Tibial nerve (tissue), 4 donors: ENCODE results near the gene SUGCT. TPM values are rescaled to one million over a fixed set of nuclear protein-coding genes. Genes with fewer than 3 reads are reported as not detected.

ENCODE experiments used
- DNase-seq, 2 donors: peaks; one replicate each; pipeline ENCODE4 v3.0.0-alpha.2; 2019; ENCODE audit warnings: low spot score in 2 of 2
- H3K27ac ChIP-seq, 4 donors: fragments of 200-600 bp; sonication (generic) in 3 of 4; one replicate each; pipeline ENCODE4 v1.5.1; 2017 to 2019; ENCODE audit warnings: mild to moderate bottlenecking in 1 of 4
- H3K27me3 ChIP-seq, 2 donors: fragments of 200-600 bp; sonication (generic) in 1 of 2; one replicate each; pipeline versions ENCODE4 v1.5.1 to v1.6.0; 2017 to 2019
- H3K36me3 ChIP-seq, 3 donors: fragments of 200-600 bp; sonication (generic); one replicate each; pipeline ENCODE4 v1.5.1; 2018 to 2019
- H3K4me1 ChIP-seq, 4 donors: fragments of 200-600 bp; sonication (generic) in 3 of 4; one replicate each; pipeline ENCODE4 v1.5.1; 2017 to 2019
- H3K4me3 ChIP-seq, 4 donors: fragments of 200-600 bp; sonication (generic) in 3 of 4; one replicate each; pipeline ENCODE4 v1.5.1; 2017 to 2019; ENCODE audit warnings: mild to moderate bottlenecking in 1 of 4, moderate library complexity in 1 of 4
- H3K9me3 ChIP-seq, 4 donors: fragments of 200-600 bp; sonication (generic) in 3 of 4; one replicate each; pipeline ENCODE4 v1.5.1; 2017 to 2019
- CTCF ChIP-seq, 5 experiments: fragments of 200-600 bp in 3 of 5; fragments of 450-650 bp in 2 of 5; sonication (generic) in 3 of 5; IDR thresholded peaks; one replicate each; pipeline ENCODE4 v1.5.1; 2016 to 2019; ENCODE audit warnings: antibody characterized with exemption in 5 of 5, mild to moderate bottlenecking in 3 of 5, moderate library complexity in 2 of 5
- EP300 ChIP-seq, 2 donors: sonication (generic); formaldehyde crosslinking; IDR thresholded peaks; one replicate each; pipeline ENCODE4 v1.6.1; 2017; ENCODE audit warnings: antibody characterized with exemption in 2 of 2, mild to moderate bottlenecking in 1 of 2
- POLR2A ChIP-seq, 2 donors: fragments of 450-650 bp; IDR thresholded peaks; one replicate each; pipeline ENCODE4 v1.6.1; 2017; ENCODE audit warnings: antibody characterized with exemption in 2 of 2, mild to moderate bottlenecking in 2 of 2, moderate library complexity in 2 of 2
- WGBS, 2 donors: methylation state at CpG; one replicate each; pipeline ENCODE4 v1.1.5; 2018; 5-methylcytosine and 5-hydroxymethylcytosine counted together
- total RNA-seq, 4 donors: library from RNA; depleted of rRNA; stranded (reverse); fragments of >200 nt; gene quantifications; one replicate each; pipeline ENCODE4 v1.1.0, GENCODE V29; 2016

SUGCT gene
- total RNA-seq, 4 donors from 2014 or later: 2.7 to 20.8 (median 6.2) TPM

- 88 to 96% methylated on average over 3 of the region's 3 CpGs for WGBS, 2 donors
- Histone ChIP-seq H3K9me3 (no peaks in the 10 kb centered on the region), H3K4me3 (no peak overlapping the region), H3K36me3 (no peaks in the 10 kb centered on the region), H3K27ac (no peak overlapping the region), H3K27me3 (no peaks in the 10 kb centered on the region), H3K4me1 (no peaks in the 10 kb centered on the region)
- TF ChIP-seq CTCF (IDR thresholded peaks at IDR 0.05): no peak
- no peak for TF ChIP-seq EP300 (IDR thresholded peaks at IDR 0.05)
- TF ChIP-seq POLR2A (IDR thresholded peaks at IDR 0.05): no peak
- DNase-seq: no peak
These were observed 540.9 kb downstream of the SUGCT start for GRCh38 chr7:40675741-40676140.

- no peak for DNase-seq
- Histone ChIP-seq H3K27me3 (no peaks in the 10 kb centered on the region), H3K27ac (no peak overlapping the region), H3K36me3 (no peaks in the 10 kb centered on the region), H3K4me3 (no peak overlapping the region), H3K4me1 (no peaks in the 10 kb centered on the region), H3K9me3 (no peaks in the 10 kb centered on the region)
- TF ChIP-seq POLR2A (IDR thresholded peaks at IDR 0.05) (no peak), EP300 (IDR thresholded peaks at IDR 0.05) (no peak), CTCF (IDR thresholded peaks at IDR 0.05) (no peak)
- 89 to 92% methylated on average over 6 of the region's 6 CpGs for WGBS, 2 donors
These were observed 541.4 kb downstream of the SUGCT start for GRCh38 chr7:40676221-40676620.

- Histone ChIP-seq H3K4me1 (no peaks in the 10 kb centered on the region), H3K4me3 (no peak overlapping the region), H3K27me3 (no peaks in the 10 kb centered on the region), H3K27ac (no peak overlapping the region), H3K36me3 (no peaks in the 10 kb centered on the region), H3K9me3 (peaks cover 0 to 4% (median 0%) of the 10 kb centered on the region in 4 donors)
- DNase-seq: no peak
- WGBS, 2 donors: 97 to 100% methylated on average over 1 of the region's 1 CpG
- peak in 1 of 5 experiments; percentile 4 for TF ChIP-seq CTCF (IDR thresholded peaks at IDR 0.05)
- TF ChIP-seq POLR2A (IDR thresholded peaks at IDR 0.05): no peak
- TF ChIP-seq EP300 (IDR thresholded peaks at IDR 0.05): no peak
These were observed 545.9 kb downstream of the SUGCT start for GRCh38 chr7:40680657-40681056.

GRCh38 chr7:40682696-40683095 is 547.9 kb downstream of the SUGCT start:
- no peak for DNase-seq
- no peaks in the 10 kb centered on the region for H3K4me1 ChIP-seq
- H3K9me3 ChIP-seq: peaks cover 0 to 4% (median 0%) of the 10 kb centered on the region in 4 donors
- no peak overlapping the region for H3K4me3 ChIP-seq
- no peak for TF ChIP-seq POLR2A (IDR thresholded peaks at IDR 0.05)
- TF ChIP-seq CTCF (IDR thresholded peaks at IDR 0.05): no peak
- TF ChIP-seq EP300 (IDR thresholded peaks at IDR 0.05): no peak
- H3K27ac ChIP-seq: no peak overlapping the region
- H3K36me3 ChIP-seq: no peaks in the 10 kb centered on the region
- H3K27me3 ChIP-seq: no peaks in the 10 kb centered on the region

GRCh38 chr7:40694026-40694809 is 559.4 kb downstream of the SUGCT start:
- no peaks in the 10 kb centered on the region for H3K36me3 ChIP-seq
- TF ChIP-seq CTCF (IDR thresholded peaks at IDR 0.05): no peak
- no peak for TF ChIP-seq EP300 (IDR thresholded peaks at IDR 0.05)
- H3K9me3 ChIP-seq: no peaks in the 10 kb centered on the region
- WGBS, 2 donors: 66 to 67% methylated on average over 6 of the region's 6 CpGs
- no peaks in the 10 kb centered on the region for H3K4me1 ChIP-seq
- no peak for DNase-seq
- no peak overlapping the region for H3K27ac ChIP-seq
- no peaks in the 10 kb centered on the region for H3K27me3 ChIP-seq
- H3K4me3 ChIP-seq: no peak overlapping the region
